ENCODE results near the gene SPART. TPM values are rescaled to one million over a fixed set of nuclear protein-coding genes. Genes with fewer than 3 reads are reported as not detected.
"Not testable (repeated sequence)": the region's sequence is repeated elsewhere in the genome, so short reads cannot be mapped to it uniquely, and the experiment has no call there.

Gene SPART
- total RNA-seq, 1 donor from 2014 or later = 27.4 TPM

DNA sequence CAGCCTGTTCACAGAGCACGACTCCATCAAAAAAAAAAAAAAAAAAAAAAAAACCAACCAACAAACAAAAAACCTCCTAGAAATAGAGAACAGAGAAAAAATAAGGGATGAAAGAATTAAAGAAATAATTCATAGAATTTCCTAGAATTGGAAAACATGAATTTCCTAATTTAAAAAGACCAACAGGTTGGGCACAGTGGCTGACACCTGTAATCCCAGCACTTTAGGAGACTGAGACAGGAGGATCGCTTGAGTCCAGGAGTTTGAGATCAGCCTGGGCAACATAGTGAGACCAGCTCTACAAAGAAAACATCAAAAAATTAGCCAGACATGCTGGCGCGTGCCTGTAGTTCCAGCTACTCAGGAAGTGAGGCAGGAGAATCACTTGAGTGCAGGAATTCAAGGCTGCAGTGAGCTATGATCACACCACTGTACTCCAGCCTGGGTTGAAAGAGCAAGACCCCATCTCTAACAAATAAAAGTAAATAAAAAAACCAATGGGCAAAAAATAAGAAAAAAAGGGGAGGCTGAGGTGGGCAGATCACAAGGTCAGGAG is 6.5 kb downstream of the SPART start:
- H3K27me3 ChIP-seq = no peaks in the 10 kb centered on the region
- H3K36me3 ChIP-seq = peaks cover 4 to 7% of the 10 kb centered on the region in 2 donors
- TF ChIP-seq, protein P1, sequence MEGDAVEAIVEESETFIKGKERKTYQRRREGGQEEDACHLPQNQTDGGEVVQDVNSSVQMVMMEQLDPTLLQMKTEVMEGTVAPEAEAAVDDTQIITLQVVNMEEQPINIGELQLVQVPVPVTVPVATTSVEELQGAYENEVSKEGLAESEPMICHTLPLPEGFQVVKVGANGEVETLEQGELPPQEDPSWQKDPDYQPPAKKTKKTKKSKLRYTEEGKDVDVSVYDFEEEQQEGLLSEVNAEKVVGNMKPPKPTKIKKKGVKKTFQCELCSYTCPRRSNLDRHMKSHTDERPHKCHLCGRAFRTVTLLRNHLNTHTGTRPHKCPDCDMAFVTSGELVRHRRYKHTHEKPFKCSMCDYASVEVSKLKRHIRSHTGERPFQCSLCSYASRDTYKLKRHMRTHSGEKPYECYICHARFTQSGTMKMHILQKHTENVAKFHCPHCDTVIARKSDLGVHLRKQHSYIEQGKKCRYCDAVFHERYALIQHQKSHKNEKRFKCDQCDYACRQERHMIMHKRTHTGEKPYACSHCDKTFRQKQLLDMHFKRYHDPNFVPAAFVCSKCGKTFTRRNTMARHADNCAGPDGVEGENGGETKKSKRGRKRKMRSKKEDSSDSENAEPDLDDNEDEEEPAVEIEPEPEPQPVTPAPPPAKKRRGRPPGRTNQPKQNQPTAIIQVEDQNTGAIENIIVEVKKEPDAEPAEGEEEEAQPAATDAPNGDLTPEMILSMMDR (IDR thresholded peaks at IDR 0.05) = no peak
- peaks cover 0 to 14% of the 10 kb centered on the region in 2 donors for H3K4me1 ChIP-seq
- H3K27ac ChIP-seq = no peak overlapping the region
- DNase-seq (ENCODE audit: low spot score in 2 of 2) = no peak
- H3K9me3 ChIP-seq = no peaks in the 10 kb centered on the region
- H3K4me3 ChIP-seq = no peak overlapping the region
- intact Hi-C loops (cut with DNase I) = no loop called here

DNA sequence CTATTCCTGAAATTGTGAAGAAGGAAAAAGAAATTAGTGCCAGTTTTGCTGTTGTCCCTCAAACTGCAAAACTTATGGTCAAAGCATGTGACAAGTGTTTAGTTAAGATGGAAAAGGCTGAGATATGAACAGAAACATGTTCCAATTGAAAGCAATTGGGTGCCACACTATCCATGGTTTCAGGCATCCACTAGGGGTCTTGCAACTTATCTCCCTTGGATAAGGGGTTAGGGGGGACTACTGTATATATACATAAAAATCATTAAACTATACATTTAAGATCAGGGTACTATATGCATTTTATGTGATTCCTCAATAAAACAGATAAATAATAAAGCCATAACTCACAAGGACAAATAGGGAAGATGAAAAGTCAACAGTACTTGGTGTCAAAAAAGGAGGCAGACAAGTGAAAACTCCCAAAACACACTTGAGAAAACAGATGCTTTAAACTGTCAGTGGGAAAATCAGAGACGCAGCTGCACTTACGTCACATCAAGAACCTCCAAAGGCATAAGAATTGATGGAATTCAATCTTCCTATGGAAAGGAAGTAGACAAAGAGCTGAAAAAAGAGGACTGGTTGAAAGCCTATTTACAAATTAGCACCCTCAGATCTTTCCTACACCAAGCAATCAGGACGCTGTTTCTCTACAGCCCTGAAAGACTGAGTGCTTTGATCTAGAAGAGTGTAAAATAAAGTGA is 8.1 kb downstream of the SPART start:
- DNase-seq (ENCODE audit: low spot score in 2 of 2) = no peak
- no peak overlapping the region for H3K27ac ChIP-seq
- H3K4me3 ChIP-seq = no peak overlapping the region
- H3K4me1 ChIP-seq = peaks cover 0 to 14% of the 10 kb centered on the region in 2 donors
- H3K36me3 ChIP-seq = peaks cover 4 to 11% of the 10 kb centered on the region in 2 donors
- H3K27me3 ChIP-seq = no peaks in the 10 kb centered on the region
- intact Hi-C loops (cut with DNase I) = no loop called here
- TF ChIP-seq, protein P1 (IDR thresholded peaks at IDR 0.05) = no peak
- H3K9me3 ChIP-seq = no peaks in the 10 kb centered on the region

DNA sequence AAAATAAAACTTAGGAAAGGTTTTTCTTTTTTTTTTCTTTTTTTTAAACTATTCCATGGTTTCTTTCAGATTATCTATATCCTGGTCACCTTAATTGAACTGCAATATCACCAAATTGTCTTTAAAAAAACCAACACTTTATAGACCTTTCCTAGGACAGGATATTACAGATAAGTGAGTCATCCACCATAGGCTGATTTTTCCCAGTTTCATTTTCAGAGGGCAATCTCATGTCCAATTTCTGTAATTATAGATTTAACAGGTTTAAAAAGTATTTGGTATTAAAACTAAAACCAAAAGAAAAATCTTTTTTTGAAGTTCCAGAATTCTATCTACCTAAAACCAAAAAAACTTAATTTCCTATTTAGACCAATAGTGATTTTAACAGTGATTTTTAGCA is 13.2 kb downstream of the SPART start:
- intact Hi-C loops (cut with DNase I) = no loop called here
- no peak for DNase-seq (ENCODE audit: low spot score in 2 of 2)
- H3K4me1 ChIP-seq = peaks cover 0 to 21% of the 10 kb centered on the region in 2 donors
- H3K27me3 ChIP-seq = no peaks in the 10 kb centered on the region
- H3K4me3 ChIP-seq = no peak overlapping the region
- H3K9me3 ChIP-seq = no peaks in the 10 kb centered on the region
- H3K27ac ChIP-seq = no peak overlapping the region
- peaks cover 28 to 47% of the 10 kb centered on the region in 2 donors for H3K36me3 ChIP-seq
- TF ChIP-seq, protein P1 (IDR thresholded peaks at IDR 0.05) = no peak

DNA sequence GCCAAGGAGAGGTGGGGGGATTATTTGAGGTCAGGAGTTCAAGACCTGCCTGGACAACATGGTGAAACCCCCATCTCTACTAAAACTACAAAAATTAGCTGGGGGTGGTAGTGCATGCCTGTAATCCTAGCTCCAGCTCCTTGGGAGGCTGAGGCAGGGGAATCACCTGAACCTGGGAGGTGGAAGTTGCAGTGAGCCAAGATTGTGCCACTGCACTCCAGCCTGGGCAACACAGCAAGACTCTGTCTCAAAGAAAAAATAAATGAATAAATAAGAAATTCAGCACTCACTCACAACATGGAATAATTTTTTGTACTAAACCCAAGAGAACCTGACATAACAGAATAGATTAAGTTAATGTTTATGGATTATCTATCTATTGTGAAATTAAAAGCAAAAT is 13.9 kb downstream of the SPART start:
- H3K27ac ChIP-seq; DNase-seq (ENCODE audit: low spot score in 2 of 2); intact Hi-C loops (cut with DNase I); H3K9me3 ChIP-seq; H3K27me3 ChIP-seq; H3K4me3 ChIP-seq: not testable (repeated sequence)
- peaks cover 35 to 54% of the 10 kb centered on the region in 2 donors for H3K36me3 ChIP-seq
- H3K4me1 ChIP-seq = peaks cover 0 to 21% of the 10 kb centered on the region in 2 donors

DNA sequence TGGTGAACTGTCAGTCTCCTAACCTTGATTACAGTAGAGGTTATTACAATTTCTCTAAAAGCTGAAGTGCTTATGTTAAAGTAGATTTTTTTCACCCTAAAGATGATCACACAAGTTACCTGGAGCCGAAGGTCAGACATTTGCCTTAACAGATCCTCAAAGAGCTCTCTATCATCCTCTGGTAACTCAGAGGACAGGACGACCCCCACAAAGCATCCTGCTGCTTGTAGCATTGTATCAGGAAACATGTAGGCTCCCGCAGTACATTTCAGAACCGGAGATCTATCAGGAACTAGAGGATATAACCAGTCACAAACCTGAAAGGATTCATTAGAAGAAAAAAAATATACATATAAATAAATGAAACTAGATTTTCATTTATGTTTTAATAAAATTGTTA is 14.9 kb downstream of the SPART start:
- no peak overlapping the region for H3K27ac ChIP-seq
- no peaks in the 10 kb centered on the region for H3K9me3 ChIP-seq
- H3K4me1 ChIP-seq = peaks cover 0 to 21% of the 10 kb centered on the region in 2 donors
- no peak overlapping the region for H3K4me3 ChIP-seq
- intact Hi-C loops (cut with DNase I) = no loop called here
- DNase-seq (ENCODE audit: low spot score in 2 of 2) = no peak
- no peaks in the 10 kb centered on the region for H3K27me3 ChIP-seq
- TF ChIP-seq, protein P1 (IDR thresholded peaks at IDR 0.05) = no peak
- H3K36me3 ChIP-seq = peaks cover 41 to 64% of the 10 kb centered on the region in 2 donors

DNA sequence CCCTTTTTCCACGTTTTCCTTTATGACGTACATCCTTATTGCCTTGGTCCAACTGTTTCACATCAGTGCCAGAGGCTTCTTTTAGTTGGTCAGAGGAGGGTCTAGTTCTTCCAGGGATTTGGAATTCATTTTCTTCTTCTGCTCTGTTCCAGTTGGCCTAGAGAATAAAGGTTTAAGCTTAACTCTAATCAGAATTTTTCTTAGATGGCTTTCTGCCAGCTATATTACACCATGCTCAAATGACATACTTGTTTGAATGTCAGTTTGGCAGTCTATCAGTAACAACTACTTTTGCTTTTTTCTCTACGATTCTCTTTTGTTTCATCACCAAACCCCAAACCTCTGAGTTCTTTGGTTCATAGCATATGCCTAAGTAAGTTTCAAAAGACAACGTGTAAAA is 16.8 kb downstream of the SPART start:
- no peak for DNase-seq (ENCODE audit: low spot score in 2 of 2)
- TF ChIP-seq, protein P1 (IDR thresholded peaks at IDR 0.05) = no peak
- Histone ChIP-seq H3K27me3 (no peaks in the 10 kb centered on the region), H3K9me3 (no peaks in the 10 kb centered on the region), H3K4me1 (peaks cover 0 to 21% of the 10 kb centered on the region in 2 donors), H3K4me3 (no peak overlapping the region), H3K27ac (no peak overlapping the region), H3K36me3 (peaks cover 54 to 76% of the 10 kb centered on the region in 2 donors)
- intact Hi-C loops (cut with DNase I) = no loop called here
